GM18858 (cell line): ENCODE measurements around the gene PISD.

ENCODE experiments used
- ATAC-seq: cut with Tn5 transposase; IDR thresholded peaks from one replicate; pipeline ENCODE4 v1.9.1; 2021; ENCODE audit not compliant: unreplicated experiment

PISD gene

GRCh38 chr22:31626427-31627150 is 35.4 kb downstream of the PISD start:
- no peak for ATAC-seq

- no peak for ATAC-seq
Measured at GRCh38 chr22:31625661-31626426, 36.2 kb downstream of the PISD start.

GRCh38 chr22:31625257-31625640 is 36.8 kb downstream of the PISD start:
- no peak for ATAC-seq

- no peak for ATAC-seq
Measured at GRCh38 chr22:31623592-31624304, 38.3 kb downstream of the PISD start.

GRCh38 chr22:31622980-31623379 is 39.0 kb downstream of the PISD start:
- ATAC-seq: no peak

- ATAC-seq: no peak
Measured at GRCh38 chr22:31621507-31622124, 40.4 kb downstream of the PISD start.

GRCh38 chr22:31620756-31621480 is 41.1 kb downstream of the PISD start:
- no peak for ATAC-seq

GRCh38 chr22:31619611-31620300 is 42.3 kb downstream of the PISD start:
- no peak for ATAC-seq

- ATAC-seq: no peak
Measured at GRCh38 chr22:31618471-31619176, 43.4 kb downstream of the PISD start.

GRCh38 chr22:31618057-31618456 is 44.0 kb downstream of the PISD start:
- ATAC-seq: no peak

GRCh38 chr22:31616315-31616980 is 45.6 kb downstream of the PISD start:
- peak; percentile 53 for ATAC-seq

GRCh38 chr22:31615940-31616314 is 46.1 kb downstream of the PISD start:
- no peak for ATAC-seq

GRCh38 chr22:31615491-31615860 is 46.5 kb downstream of the PISD start:
- ATAC-seq: no peak

- no peak for ATAC-seq
Measured at GRCh38 chr22:31614781-31615490, 47.1 kb downstream of the PISD start.

GRCh38 chr22:31613904-31614296 is 48.1 kb downstream of the PISD start:
- ATAC-seq: no peak

GRCh38 chr22:31613286-31613903 is 48.6 kb downstream of the PISD start:
- no peak for ATAC-seq

- no peak for ATAC-seq
Measured at GRCh38 chr22:31612891-31613285, 49.1 kb downstream of the PISD start.
